HCT116 (cell line): Measurements from ENCODE around the gene ARHGEF10L. TPM values are rescaled to one million over a fixed set of nuclear protein-coding genes. Genes with fewer than 3 reads are reported as not detected.
A peak's percentile ranks its signal among the peaks of the same experiment; 100 is the strongest.

Source experiments
- ATAC-seq: fragments of 200-7000 bp; cut with Tn5 transposase; 2 replicates; pipeline ENCODE4 v1.9.1; 2020; ENCODE audit warnings: mild to moderate bottlenecking, moderate library complexity
- BruUV-seq: library from RNA; stranded (reverse); fragments of 400-500 nt; replicated peaks from 2 replicates; lab custom pipeline; 2021; lab: Mats Ljungman, UMichigan
- CTCF ChIA-PET: fragments of 300-600 bp; sonication (Branson Sonifier 250); formaldehyde crosslinking; loops from one replicate; lab custom pipeline; 2021; ENCODE audit warnings: antibody characterized with exemption; lab: Charles Lee
- POLR2A ChIA-PET: fragments of 300-600, 350-600 bp; sonication (Branson Sonifier 250); formaldehyde crosslinking; loops from one replicate; lab custom pipeline; 2021; ENCODE audit warnings: antibody characterized with exemption; lab: Charles Lee
- RAD21 ChIA-PET, 2 experiments: fragments of 300-600 bp; sonication (Branson Sonifier 250); formaldehyde crosslinking; loops; one replicate each; lab custom pipeline; 2023; ENCODE audit warnings: low total read pairs in 2 of 2; ENCODE audit not compliant: uncharacterized antibody in 2 of 2, unreplicated experiment in 2 of 2, low non-redundant PET in 1 of 2; lab: Charles Lee
- DNase-seq: peaks from one replicate; pipeline ENCODE4 v3.0.0-alpha.2; 2010; ENCODE audit warnings: low read depth, low spot score
- H2AFZ ChIP-seq: fragments of 200-600 bp; shearing (Covaris generic), sonication (generic); 2 replicates; pipeline ENCODE4 v1.6.1; 2017; ENCODE audit warnings: low read depth, mixed run types, mixed read lengths, antibody characterized with exemption, low read length; ENCODE audit not compliant: poor library complexity, severe bottlenecking
- H3K27ac ChIP-seq: 2 replicates; pipeline ENCODE4 v1.5.1; 2012; ENCODE audit warnings: low read depth, low read length
- H3K27me3 ChIP-seq: fragments of 200-600 bp; sonication (generic); 2 replicates; pipeline ENCODE4 v1.6.1; 2016; ENCODE audit warnings: mixed run types, low read length, mixed read lengths; ENCODE audit not compliant: insufficient read depth
- H3K36me3 ChIP-seq, 2 experiments: fragments of 200-500 bp in 1 of 2; fragments of 200-600 bp in 1 of 2; sonication (Bioruptor generic) in 1 of 2; sonication (generic) in 1 of 2; 2 replicates each; pipeline versions ENCODE4 v1.5.1 to v1.6.1; 2014 to 2016; ENCODE audit warnings: low read length in 2 of 2, inconsistent platforms in 1 of 2, mixed read lengths in 1 of 2, mixed run types in 1 of 2; ENCODE audit not compliant: insufficient read depth in 2 of 2, control insufficient read depth in 1 of 2
- H3K4me1 ChIP-seq, 2 experiments: fragments of 200-600 bp in 1 of 2; sonication (generic) in 1 of 2; 2 replicates each; pipeline versions ENCODE4 v1.5.1 to v1.6.1; 2012 to 2017; ENCODE audit warnings: low read length in 2 of 2, inconsistent platforms in 1 of 2, mild to moderate bottlenecking in 1 of 2, mixed read lengths in 1 of 2, mixed run types in 1 of 2, moderate library complexity in 1 of 2; ENCODE audit not compliant: insufficient read depth in 2 of 2, control insufficient read depth in 1 of 2
- H3K4me2 ChIP-seq: fragments of 200-600 bp; sonication (generic); 2 replicates; pipeline ENCODE4 v1.6.1; 2017; ENCODE audit warnings: mixed run types, low read length, mixed read lengths
- H3K4me3 ChIP-seq, 2 experiments: fragments of 200-600 bp in 1 of 2; sonication (generic) in 1 of 2; replicated peaks in 1 of 2; 2 replicates each; pipeline ENCODE4 v1.5.1; 2011 to 2016; ENCODE audit warnings: low read length in 2 of 2, control low read depth in 1 of 2, low read depth in 1 of 2, mild to moderate bottlenecking in 1 of 2, mixed read lengths in 1 of 2, mixed run types in 1 of 2
- H3K79me2 ChIP-seq: fragments of 200-600 bp; sonication (generic); 2 replicates; pipeline ENCODE4 v1.6.1; 2017; ENCODE audit warnings: mild to moderate bottlenecking, mixed run types, low read length, moderate library complexity, mixed read lengths; ENCODE audit not compliant: insufficient read depth
- H3K9ac ChIP-seq: fragments of 200-600 bp; sonication (generic); 2 replicates; pipeline ENCODE4 v1.6.1; 2016; ENCODE audit warnings: low read length, mixed read lengths
- H3K9me2 ChIP-seq: fragments of 200-600 bp; sonication (generic), shearing (Covaris generic); 2 replicates; pipeline ENCODE4 v1.6.1; 2017; ENCODE audit warnings: mixed run types, mild to moderate bottlenecking, moderate library complexity; ENCODE audit not compliant: insufficient read depth
- H3K9me3 ChIP-seq, 2 experiments: fragments of 200-500 bp in 1 of 2; fragments of 200-600 bp in 1 of 2; sonication (Bioruptor generic) in 1 of 2; sonication (generic) in 1 of 2; 2 replicates each; pipeline ENCODE4 v1.6.1; 2014 to 2017; ENCODE audit warnings: low read length in 2 of 2, mixed read lengths in 2 of 2, inconsistent platforms in 1 of 2, low read depth in 1 of 2, mild to moderate bottlenecking in 1 of 2, mixed run types in 1 of 2, moderate library complexity in 1 of 2; ENCODE audit not compliant: control insufficient read depth in 1 of 2, insufficient read depth in 1 of 2
- H4K20me1 ChIP-seq: fragments of 200-600 bp; sonication (generic), shearing (Covaris generic); 2 replicates; pipeline ENCODE4 v1.6.1; 2017; ENCODE audit warnings: mixed run types, mild to moderate bottlenecking, moderate library complexity; ENCODE audit not compliant: insufficient read depth
- CEBPB ChIP-seq: IDR thresholded peaks from 2 replicates; pipeline ENCODE4 v1.6.1; 2012; ENCODE audit warnings: low read depth
- JUND ChIP-seq: IDR thresholded peaks from 2 replicates; pipeline ENCODE4 v1.6.1; 2012
- POLR2A ChIP-seq: IDR thresholded peaks from 2 replicates; pipeline ENCODE4 v1.7.0; 2011; ENCODE audit warnings: borderline replicate concordance; ENCODE audit not compliant: insufficient read depth, insufficient read length; ENCODE audit errors: extremely low read depth
- POLR2AphosphoS5 ChIP-seq: IDR thresholded peaks from 2 replicates; pipeline ENCODE4 v1.6.1; 2011; ENCODE audit warnings: mild to moderate bottlenecking, low read depth, low read length, moderate library complexity
- RAD21 ChIP-seq: IDR thresholded peaks from 2 replicates; pipeline ENCODE4 v1.6.1; 2012; ENCODE audit warnings: low read depth, mild to moderate bottlenecking
- SP1 ChIP-seq: IDR thresholded peaks from 2 replicates; pipeline ENCODE4 v1.6.1; 2012; ENCODE audit warnings: low read depth
- SRF ChIP-seq: IDR thresholded peaks from 2 replicates; pipeline ENCODE4 v1.6.1; 2012; ENCODE audit warnings: low read depth
- TCF7L2 ChIP-seq: IDR thresholded peaks from 2 replicates; pipeline ENCODE4 v1.7.0; 2011; ENCODE audit warnings: borderline replicate concordance, inconsistent platforms; ENCODE audit not compliant: insufficient read depth, insufficient read length; ENCODE audit errors: extremely low read depth
- ZNF274 ChIP-seq: fragments of 200-500 bp; sonication (Bioruptor generic); IDR thresholded peaks from 2 replicates; pipeline ENCODE4 v1.6.1; 2014; ENCODE audit warnings: mild to moderate bottlenecking, low read depth, low read length, inconsistent platforms
- intact Hi-C: fragments of 100-400 bp; cut with micrococcal nuclease; formaldehyde crosslinking; loops from 2 replicates; pipeline ENCODE4 v1.10.0; 2022
- total RNA-seq: library from RNA; stranded (reverse); gene quantifications from one replicate; pipeline ENCODE4 v1.2.1, GENCODE V29; 2021; ENCODE audit not compliant: unreplicated experiment
- TF ChIP-seq, protein P1 (sequence below): IDR thresholded peaks from 2 replicates; pipeline ENCODE4 v1.6.1; 2012
- TF ChIP-seq, protein P2 (sequence below): IDR thresholded peaks from 2 replicates; pipeline ENCODE4 v1.6.1; 2012
- TF ChIP-seq, protein P3 (sequence below): IDR thresholded peaks from 2 replicates; pipeline ENCODE4 v1.6.1; 2012; ENCODE audit warnings: low read depth
- TF ChIP-seq, protein P4 (sequence below): IDR thresholded peaks from 2 replicates; pipeline ENCODE4 v1.6.1; 2011; ENCODE audit warnings: mild to moderate bottlenecking, low read length, moderate library complexity; ENCODE audit not compliant: insufficient replicate concordance; ENCODE audit errors: extremely low read depth

ARHGEF10L gene
- total RNA-seq, 1 experiment from 2014 or later, result 14.7 TPM

DNA sequence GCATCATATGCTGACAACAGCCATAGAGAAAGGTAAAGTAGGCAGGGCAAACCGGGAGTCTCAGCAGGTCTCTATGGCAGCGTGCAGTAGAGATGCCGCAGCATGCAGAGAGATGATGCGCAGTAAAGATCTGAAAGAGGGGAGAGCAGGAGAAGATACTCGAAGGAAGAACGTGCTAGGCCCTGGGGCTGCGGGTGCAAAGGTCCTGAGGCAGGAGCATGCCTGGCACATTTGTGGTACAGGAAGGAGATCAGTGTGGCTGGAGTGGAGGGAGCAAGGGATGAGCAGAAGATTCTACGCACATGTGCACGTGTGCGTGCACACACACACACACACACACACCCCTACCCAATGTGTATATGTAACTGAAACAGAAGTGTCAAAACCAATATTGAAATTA lies 45.0 kb downstream of the ARHGEF10L start:
- no peaks in the 10 kb centered on the region; the same call in 1 of the 2 replicates for H3K79me2 ChIP-seq
- TF ChIP-seq, protein P1, sequence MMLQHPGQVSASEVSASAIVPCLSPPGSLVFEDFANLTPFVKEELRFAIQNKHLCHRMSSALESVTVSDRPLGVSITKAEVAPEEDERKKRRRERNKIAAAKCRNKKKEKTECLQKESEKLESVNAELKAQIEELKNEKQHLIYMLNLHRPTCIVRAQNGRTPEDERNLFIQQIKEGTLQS, result no peak
- TF ChIP-seq, protein P2, sequence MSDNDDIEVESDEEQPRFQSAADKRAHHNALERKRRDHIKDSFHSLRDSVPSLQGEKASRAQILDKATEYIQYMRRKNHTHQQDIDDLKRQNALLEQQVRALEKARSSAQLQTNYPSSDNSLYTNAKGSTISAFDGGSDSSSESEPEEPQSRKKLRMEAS, result no peak
- TF ChIP-seq TCF7L2, result no peak
- no peak for TF ChIP-seq POLR2AphosphoS5
- TF ChIP-seq CEBPB, result no peak
- TF ChIP-seq SP1, result no peak
- ChIA-PET CTCF (interaction anchor here (0.7 to 2.6 kb wide), 3 partner anchors 10 to 22 kb away, joined by 3 to 8 read pairs (median 5); no protein-coding TSS in a partner anchor), RAD21 (no interaction called here), POLR2A (no interaction called here)
- H3K9me2 ChIP-seq, result no peaks in the 10 kb centered on the region
- H3K27me3 ChIP-seq, result no peaks in the 10 kb centered on the region
- no peak overlapping the region for H3K27ac ChIP-seq
- no peak overlapping the region for H3K4me2 ChIP-seq
- no peaks in the 10 kb centered on the region for H3K36me3 ChIP-seq
- DNase-seq (no peak), ATAC-seq (no peak)
- no peaks in the 10 kb centered on the region for H3K9me3 ChIP-seq
- H3K9ac ChIP-seq, result no peak overlapping the region
- intact Hi-C loops, result no loop called here
- H4K20me1 ChIP-seq, result no peaks in the 10 kb centered on the region
- no peak overlapping the region for H3K4me3 ChIP-seq
- no TSS peak for BruUV-seq
- no peak overlapping the region for H2AFZ ChIP-seq
- H3K4me1 ChIP-seq, result peaks cover 31 to 44% of the 10 kb centered on the region in 2 experiments

DNA sequence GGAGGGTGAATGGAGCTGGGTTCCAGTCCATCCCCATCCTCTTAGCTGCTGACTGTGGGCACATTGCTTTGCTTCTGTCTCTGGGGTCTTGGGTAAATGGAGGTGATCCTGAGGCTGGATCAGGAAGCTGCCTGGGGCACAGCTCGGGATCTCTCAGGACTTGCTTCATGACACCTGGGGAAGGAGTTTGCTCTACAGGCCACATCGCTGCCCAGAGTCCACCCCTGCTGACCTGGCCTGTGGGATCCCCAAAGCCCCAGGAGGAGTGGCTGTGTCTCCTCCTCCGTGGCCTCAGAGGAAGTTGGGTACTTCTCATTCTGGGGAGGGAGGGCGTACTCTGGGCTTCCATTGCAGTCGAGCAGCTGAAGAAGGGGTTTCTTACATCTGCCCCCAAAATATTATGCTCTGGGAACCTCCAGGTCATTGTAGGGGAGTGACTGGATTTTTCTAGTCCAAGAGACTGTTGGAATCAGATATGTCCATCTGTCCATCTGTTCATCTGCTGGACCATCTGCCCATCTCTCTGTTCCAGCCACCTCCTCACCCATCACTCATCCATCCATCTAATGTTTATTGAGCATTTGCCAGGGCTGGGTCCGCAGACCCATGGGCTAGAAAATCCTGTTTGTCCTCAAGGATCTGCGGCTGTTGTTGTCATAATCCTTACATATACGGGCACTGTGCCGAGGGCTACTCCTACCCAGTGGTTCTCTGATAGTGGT lies 45.9 kb downstream of the ARHGEF10L start:
- ChIA-PET RAD21 (no interaction called here), CTCF (interaction anchor here (0.7 to 2.6 kb wide), 4 partner anchors 11 to 22 kb away, joined by 3 to 8 read pairs (median 4); no protein-coding TSS in a partner anchor), POLR2A (no interaction called here)
- no peaks in the 10 kb centered on the region for H3K9me2 ChIP-seq
- no peak for ATAC-seq
- BruUV-seq, result no TSS peak
- intact Hi-C loops, result no loop called here
- H3K36me3 ChIP-seq, result no peaks in the 10 kb centered on the region
- no peak overlapping the region for H2AFZ ChIP-seq
- H3K9me3 ChIP-seq, result no peaks in the 10 kb centered on the region
- no peaks in the 10 kb centered on the region for H3K27me3 ChIP-seq
- no peak for DNase-seq
- H3K27ac ChIP-seq, result no peak overlapping the region
- no peaks in the 10 kb centered on the region for H4K20me1 ChIP-seq
- H3K4me1 ChIP-seq, result peaks cover 26 to 37% of the 10 kb centered on the region in 2 experiments
- peak overlapping the region; percentile 17 for H3K9ac ChIP-seq
- no peaks in the 10 kb centered on the region; the same call in 1 of the 2 replicates for H3K79me2 ChIP-seq
- H3K4me3 ChIP-seq, result no peak overlapping the region
- H3K4me2 ChIP-seq, result peak overlapping the region; percentile 55
- TF ChIP-seq POLR2AphosphoS5 (no peak), POLR2A (no peak), SRF (no peak), ZNF274 (no peak), JUND (no peak), SP1 (no peak), RAD21 (no peak)
- TF ChIP-seq, protein P2, result no peak
- TF ChIP-seq, protein P3, sequence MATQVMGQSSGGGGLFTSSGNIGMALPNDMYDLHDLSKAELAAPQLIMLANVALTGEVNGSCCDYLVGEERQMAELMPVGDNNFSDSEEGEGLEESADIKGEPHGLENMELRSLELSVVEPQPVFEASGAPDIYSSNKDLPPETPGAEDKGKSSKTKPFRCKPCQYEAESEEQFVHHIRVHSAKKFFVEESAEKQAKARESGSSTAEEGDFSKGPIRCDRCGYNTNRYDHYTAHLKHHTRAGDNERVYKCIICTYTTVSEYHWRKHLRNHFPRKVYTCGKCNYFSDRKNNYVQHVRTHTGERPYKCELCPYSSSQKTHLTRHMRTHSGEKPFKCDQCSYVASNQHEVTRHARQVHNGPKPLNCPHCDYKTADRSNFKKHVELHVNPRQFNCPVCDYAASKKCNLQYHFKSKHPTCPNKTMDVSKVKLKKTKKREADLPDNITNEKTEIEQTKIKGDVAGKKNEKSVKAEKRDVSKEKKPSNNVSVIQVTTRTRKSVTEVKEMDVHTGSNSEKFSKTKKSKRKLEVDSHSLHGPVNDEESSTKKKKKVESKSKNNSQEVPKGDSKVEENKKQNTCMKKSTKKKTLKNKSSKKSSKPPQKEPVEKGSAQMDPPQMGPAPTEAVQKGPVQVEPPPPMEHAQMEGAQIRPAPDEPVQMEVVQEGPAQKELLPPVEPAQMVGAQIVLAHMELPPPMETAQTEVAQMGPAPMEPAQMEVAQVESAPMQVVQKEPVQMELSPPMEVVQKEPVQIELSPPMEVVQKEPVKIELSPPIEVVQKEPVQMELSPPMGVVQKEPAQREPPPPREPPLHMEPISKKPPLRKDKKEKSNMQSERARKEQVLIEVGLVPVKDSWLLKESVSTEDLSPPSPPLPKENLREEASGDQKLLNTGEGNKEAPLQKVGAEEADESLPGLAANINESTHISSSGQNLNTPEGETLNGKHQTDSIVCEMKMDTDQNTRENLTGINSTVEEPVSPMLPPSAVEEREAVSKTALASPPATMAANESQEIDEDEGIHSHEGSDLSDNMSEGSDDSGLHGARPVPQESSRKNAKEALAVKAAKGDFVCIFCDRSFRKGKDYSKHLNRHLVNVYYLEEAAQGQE, result no peak
- TF ChIP-seq, protein P4, sequence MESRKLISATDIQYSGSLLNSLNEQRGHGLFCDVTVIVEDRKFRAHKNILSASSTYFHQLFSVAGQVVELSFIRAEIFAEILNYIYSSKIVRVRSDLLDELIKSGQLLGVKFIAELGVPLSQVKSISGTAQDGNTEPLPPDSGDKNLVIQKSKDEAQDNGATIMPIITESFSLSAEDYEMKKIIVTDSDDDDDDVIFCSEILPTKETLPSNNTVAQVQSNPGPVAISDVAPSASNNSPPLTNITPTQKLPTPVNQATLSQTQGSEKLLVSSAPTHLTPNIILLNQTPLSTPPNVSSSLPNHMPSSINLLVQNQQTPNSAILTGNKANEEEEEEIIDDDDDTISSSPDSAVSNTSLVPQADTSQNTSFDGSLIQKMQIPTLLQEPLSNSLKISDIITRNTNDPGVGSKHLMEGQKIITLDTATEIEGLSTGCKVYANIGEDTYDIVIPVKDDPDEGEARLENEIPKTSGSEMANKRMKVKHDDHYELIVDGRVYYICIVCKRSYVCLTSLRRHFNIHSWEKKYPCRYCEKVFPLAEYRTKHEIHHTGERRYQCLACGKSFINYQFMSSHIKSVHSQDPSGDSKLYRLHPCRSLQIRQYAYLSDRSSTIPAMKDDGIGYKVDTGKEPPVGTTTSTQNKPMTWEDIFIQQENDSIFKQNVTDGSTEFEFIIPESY, result no peak
